DMS53 (cell line): ENCODE results near the gene MYBPH.

ENCODE experiments used
- DNase-seq: peaks from one replicate; lab custom pipeline; 2025; lab: John Stamatoyannopoulos, UW

Gene MYBPH

GRCh38 chr1:203128716-203129500 lies 46.7 kb downstream of the MYBPH start:
- no peak for DNase-seq

- no peak for DNase-seq
Observed at GRCh38 chr1:203128431-203128715, 47.3 kb downstream of the MYBPH start.

GRCh38 chr1:203127666-203128430 lies 47.8 kb downstream of the MYBPH start, which contains the start of gene ADORA1:
Gene ADORA1 (plus strand): TSS chr1:203127726. CDS start chr1:203128842, 1,116 bp downstream.
- peak; percentile 69 for DNase-seq

- peak; percentile 42 for DNase-seq
Observed at GRCh38 chr1:203126866-203127665, 48.6 kb downstream of the MYBPH start.

GRCh38 chr1:203126151-203126865 lies 49.3 kb downstream of the MYBPH start:
- DNase-seq = no peak

- no peak for DNase-seq
Observed at GRCh38 chr1:203124546-203125317, 50.9 kb downstream of the MYBPH start.

- no peak for DNase-seq
Observed at GRCh38 chr1:203124011-203124410, 51.6 kb downstream of the MYBPH start.

- DNase-seq = no peak
Observed at GRCh38 chr1:203122159-203122558, 53.5 kb downstream of the MYBPH start.

GRCh38 chr1:203121186-203122015 lies 54.2 kb downstream of the MYBPH start:
- DNase-seq = no peak

- no peak for DNase-seq
Observed at GRCh38 chr1:203120325-203121153, 55.1 kb downstream of the MYBPH start.
